ENCODE measurements around the gene PGM2L1.
"Not testable (repeated sequence)": the region's sequence is repeated elsewhere in the genome, so short reads cannot be mapped to it uniquely, and the experiment has no call there.

The PGM2L1 gene

GRCh38 chr11:74409633-74410032 is 11.4 kb upstream of the PGM2L1 start:
- Histone ChIP-seq H3K4me3 (no peak overlapping the region), H3K27ac (no peak overlapping the region)

GRCh38 chr11:74403607-74404321 is 5.5 kb upstream of the PGM2L1 start:
- Histone ChIP-seq H3K4me3 (no peak overlapping the region), H3K27ac (peak overlapping the region in 1 of 21 experiments; percentile 24)

DNA sequence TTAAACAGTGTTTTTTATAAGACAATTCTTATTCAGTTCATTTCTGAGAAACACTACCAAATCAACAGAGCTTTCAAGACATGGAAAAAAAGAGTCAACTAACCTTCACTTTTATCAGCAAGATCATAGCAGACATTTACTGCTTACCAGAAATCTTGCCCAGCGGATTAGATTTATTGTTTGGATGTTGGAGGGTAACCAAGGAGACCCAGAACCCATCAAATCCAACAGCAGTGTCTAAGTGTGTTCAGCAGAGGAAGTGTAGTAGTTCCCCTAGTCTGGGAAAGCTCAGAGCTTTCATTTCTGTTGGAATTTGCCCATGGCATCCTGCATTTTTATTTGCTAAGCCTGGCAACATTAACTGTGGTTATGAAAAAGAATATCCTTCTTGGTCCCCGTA is 2.4 kb upstream of the PGM2L1 start:
- Histone ChIP-seq H3K27ac (no peak overlapping the region), H3K4me3 (no peak overlapping the region)

DNA sequence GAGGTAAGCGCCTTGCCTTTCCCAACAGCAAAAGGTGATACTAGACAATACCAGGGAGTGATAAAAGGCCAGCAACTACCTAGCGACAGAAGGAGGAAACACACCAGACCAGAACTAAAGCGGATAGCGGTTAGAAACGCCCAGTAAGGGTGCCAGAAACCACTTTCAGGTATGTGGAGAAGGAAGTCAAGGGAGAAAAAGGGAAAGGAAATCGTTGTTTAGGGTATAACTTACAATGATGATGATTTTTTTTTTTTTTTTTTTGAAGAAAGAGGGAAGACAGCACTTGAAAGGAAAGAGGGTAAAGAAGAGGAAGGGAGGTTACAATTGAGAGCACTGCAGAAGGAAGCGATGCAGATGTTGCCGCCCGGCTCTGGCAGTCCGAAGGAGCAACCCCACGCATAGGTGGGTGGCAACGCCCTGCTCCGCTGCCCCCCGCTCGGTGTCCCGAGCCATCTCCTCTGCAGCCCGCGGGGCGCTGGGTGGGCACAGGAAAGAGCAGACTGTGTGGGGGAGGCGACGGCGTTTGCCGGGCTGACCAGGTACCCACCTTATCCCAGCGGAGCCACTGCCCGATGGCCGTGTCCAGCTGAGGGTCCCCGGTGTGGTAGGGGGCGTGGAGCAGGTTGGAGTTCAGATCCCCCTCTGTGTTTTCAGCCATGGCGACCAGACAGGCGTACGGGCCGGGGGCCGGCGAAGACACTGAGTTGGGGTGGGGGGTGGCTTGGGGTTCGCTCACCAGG is 561 bp downstream of the PGM2L1 start:
- H3K27ac ChIP-seq = peak overlapping the region; percentile 32 to 89 (median 84)
- peak overlapping the region; percentile 62 to 93 (median 78) for H3K4me3 ChIP-seq

- H3K4me3 ChIP-seq = no peak overlapping the region
- H3K27ac ChIP-seq = no peak overlapping the region
Measured at GRCh38 chr11:74392256-74392655, 6.0 kb downstream of the PGM2L1 start.

DNA sequence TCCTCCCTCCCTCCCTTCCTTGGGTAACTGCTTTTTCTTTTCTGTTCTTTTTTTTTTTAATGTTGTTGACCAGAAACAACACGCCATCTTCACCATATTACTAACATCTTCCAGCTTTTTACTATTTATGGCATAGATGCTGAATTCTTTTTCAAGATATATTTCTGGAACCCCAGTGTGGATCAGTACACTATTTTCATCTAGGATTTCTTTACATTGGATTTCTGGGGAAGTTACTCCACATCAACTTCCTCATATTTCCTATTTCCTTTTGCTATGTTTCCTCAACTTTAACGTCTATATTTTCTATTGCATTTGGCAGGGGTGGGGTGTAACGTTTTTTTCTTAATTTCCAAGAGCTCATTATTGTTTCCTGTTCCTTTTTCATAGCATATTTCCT is 7.0 kb downstream of the PGM2L1 start:
- H3K4me3 ChIP-seq = no peak overlapping the region
- H3K27ac ChIP-seq = no peak overlapping the region

GRCh38 chr11:74390697-74391096 is 7.5 kb downstream of the PGM2L1 start:
- H3K27ac ChIP-seq = no peak overlapping the region

DNA sequence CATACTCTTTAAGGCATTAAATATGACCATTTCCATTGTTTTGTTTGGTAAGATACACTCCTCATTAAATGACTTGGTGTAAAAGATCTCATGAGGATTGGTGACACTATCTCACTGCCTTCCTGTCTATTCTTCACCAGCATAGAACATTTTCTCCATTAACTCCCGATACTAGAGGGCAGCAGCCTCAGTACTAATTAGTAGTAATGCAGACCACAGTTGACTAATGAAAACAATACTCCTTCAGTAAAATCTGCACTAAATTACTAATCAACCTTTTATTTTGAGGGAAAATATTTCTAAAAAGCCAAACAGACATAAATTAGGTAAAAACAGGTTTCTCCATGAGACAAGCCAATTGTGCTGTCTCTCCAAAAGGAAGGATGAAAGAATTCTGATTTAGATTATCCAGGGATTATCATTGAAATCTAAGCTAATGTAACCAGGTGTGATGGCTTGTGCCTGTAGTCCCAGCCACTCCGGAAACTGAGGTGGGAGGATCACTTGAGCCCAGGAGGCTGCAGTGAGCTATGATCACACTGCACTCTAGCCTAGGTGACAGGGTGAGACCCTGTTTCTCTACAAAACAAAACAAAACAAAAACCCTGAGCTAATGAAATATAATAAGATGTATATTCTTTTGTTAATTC is 9.4 kb downstream of the PGM2L1 start:
- H3K4me3 ChIP-seq = no peak overlapping the region
- no peak overlapping the region for H3K27ac ChIP-seq

More at GRCh38 chr11:74390697-74391096, 7.5 kb downstream of the PGM2L1 start:
- no peak overlapping the region for H3K4me3 ChIP-seq

GRCh38 chr11:74384641-74385040 is 13.6 kb downstream of the PGM2L1 start:
- no peak overlapping the region for H3K4me3 ChIP-seq
- no peak overlapping the region for H3K27ac ChIP-seq

GRCh38 chr11:74380746-74381439 is 17.3 kb downstream of the PGM2L1 start:
- Histone ChIP-seq H3K27ac (no peak overlapping the region), H3K4me3 (no peak overlapping the region)

GRCh38 chr11:74377689-74378088 is 20.5 kb downstream of the PGM2L1 start:
- H3K27ac ChIP-seq = no peak overlapping the region

GRCh38 chr11:74373382-74373781 is 24.9 kb downstream of the PGM2L1 start:
- Histone ChIP-seq H3K27ac (no peak overlapping the region), H3K4me3 (no peak overlapping the region)

More at GRCh38 chr11:74377689-74378088, 20.5 kb downstream of the PGM2L1 start:
- no peak overlapping the region for H3K4me3 ChIP-seq

DNA sequence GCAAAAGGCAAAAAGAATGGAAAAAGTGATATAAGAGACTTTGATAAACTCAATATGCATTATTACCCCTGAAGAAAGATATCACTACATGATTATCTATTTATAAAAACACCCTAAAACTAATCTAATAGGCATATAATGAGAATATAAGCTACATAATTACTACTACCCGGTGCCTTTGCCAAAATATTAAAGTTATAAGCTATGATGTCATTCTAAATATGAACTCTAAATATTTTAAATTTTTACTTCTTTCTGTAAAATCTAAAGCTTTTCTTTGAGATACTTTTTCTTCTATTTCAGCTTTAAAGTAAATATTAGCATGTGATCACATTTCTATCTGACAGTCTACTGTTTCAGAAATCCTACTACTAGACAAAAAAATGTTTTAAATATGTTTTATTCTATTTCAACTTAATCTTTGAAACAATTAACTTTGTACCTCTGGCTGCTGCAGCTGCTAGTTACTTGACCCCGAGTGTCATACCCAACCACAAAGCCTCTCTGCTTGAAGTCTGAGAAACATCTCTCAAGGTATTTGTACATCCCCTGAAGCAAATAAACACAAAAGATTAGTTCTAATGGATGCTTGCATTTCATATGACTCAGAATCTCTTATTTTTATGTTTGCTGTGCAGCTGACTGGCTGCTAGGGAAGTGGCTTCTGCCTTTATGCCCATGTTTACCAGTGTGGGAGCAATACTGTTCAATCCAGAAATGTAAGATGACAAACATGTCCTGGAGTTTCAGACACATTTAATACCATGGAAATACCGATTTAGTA is 26.8 kb downstream of the PGM2L1 start:
- Histone ChIP-seq H3K4me3 (no peak overlapping the region), H3K27ac (no peak overlapping the region)

- Histone ChIP-seq H3K27ac (no peak overlapping the region), H3K4me3 (no peak overlapping the region)
Measured at GRCh38 chr11:74370123-74370522, 28.1 kb downstream of the PGM2L1 start.

GRCh38 chr11:74367881-74368280 is 30.4 kb downstream of the PGM2L1 start:
- no peak overlapping the region for H3K4me3 ChIP-seq
- H3K27ac ChIP-seq = no peak overlapping the region

DNA sequence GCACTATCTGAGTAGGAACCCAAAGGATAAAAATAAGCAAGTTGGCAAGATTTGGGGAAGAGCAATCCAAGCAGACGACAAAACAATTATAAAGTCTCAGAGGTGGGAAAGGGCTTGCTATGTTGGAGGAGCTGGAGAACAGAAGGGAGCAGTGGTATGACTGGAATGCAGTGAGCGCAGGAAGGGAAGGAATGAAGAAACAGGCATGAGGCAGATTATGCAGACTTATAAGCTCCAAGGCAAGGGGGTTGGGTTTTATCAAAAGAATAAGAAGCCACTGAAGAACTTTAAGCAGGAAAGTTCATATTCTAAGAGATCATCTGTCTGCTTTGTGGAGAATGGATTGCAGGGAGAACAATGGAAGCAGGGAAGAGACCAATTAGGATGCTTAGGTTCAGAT is 31.7 kb downstream of the PGM2L1 start:
- no peak overlapping the region for H3K4me3 ChIP-seq
- no peak overlapping the region for H3K27ac ChIP-seq

GRCh38 chr11:74365805-74366204 is 32.4 kb downstream of the PGM2L1 start:
- H3K27ac ChIP-seq, H3K4me3 ChIP-seq: not testable (repeated sequence)

GRCh38 chr11:74357449-74357848 is 40.8 kb downstream of the PGM2L1 start:
- no peak overlapping the region for H3K4me3 ChIP-seq
- H3K27ac ChIP-seq = no peak overlapping the region

DNA sequence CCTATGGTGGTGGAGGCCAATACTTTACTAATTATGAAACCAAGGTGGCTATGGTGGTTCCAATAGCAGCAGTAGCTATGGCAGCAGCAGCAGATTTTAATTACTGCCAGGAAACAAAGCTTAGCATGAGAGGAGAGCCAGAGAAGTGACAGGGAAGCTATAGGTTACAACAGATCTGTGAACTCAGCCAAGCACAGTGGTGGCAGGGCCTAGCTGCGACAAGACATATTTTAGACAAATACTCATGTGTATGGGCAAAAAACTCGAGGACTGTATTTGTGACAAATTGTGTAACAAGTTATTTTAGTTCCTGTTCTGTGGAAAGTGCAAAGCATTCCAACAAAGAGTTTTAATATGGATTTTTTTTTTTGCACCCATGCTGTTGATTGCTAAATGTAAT is 42.6 kb downstream of the PGM2L1 start:
- Histone ChIP-seq H3K27ac (no peak overlapping the region), H3K4me3 (no peak overlapping the region)
